PFSK-1 (cell line): ENCODE measurements around the gene DCAF11.

ENCODE experiments used
- FOXP2 ChIP-seq: optimal IDR thresholded peaks from 2 replicates; pipeline ENCODE3; 2011; ENCODE audit warnings: borderline replicate concordance, control low read depth, inconsistent platforms; ENCODE audit not compliant: insufficient read depth; ENCODE audit errors: extremely low read length, extremely low read depth
- POLR2AphosphoS5 ChIP-seq: IDR thresholded peaks from 2 replicates; pipeline ENCODE4 v1.6.1; 2012; ENCODE audit warnings: low read depth, mild to moderate bottlenecking, control low read depth, low read length, moderate library complexity
- SIN3A ChIP-seq: IDR thresholded peaks from 2 replicates; pipeline ENCODE4 v1.6.1; 2012; ENCODE audit warnings: mild to moderate bottlenecking, low read length, moderate library complexity, borderline replicate concordance; ENCODE audit not compliant: insufficient read depth
- TAF1 ChIP-seq: IDR thresholded peaks from 2 replicates; pipeline ENCODE4 v1.6.1; 2012; ENCODE audit warnings: low read length, control low read depth, borderline replicate concordance; ENCODE audit not compliant: insufficient read depth
- TF ChIP-seq, protein P1 (sequence below), 2 experiments: IDR thresholded peaks; 2 replicates each; pipeline versions ENCODE4 v1.6.1 to v1.8.0; 2011 to 2012; ENCODE audit warnings: low read depth in 2 of 2, low read length in 2 of 2, control low read depth in 1 of 2, inconsistent platforms in 1 of 2, mild to moderate bottlenecking in 1 of 2, moderate library complexity in 1 of 2; ENCODE audit not compliant: insufficient read depth in 1 of 2

The DCAF11 gene

GRCh38 chr14:24089890-24090289, 24.7 kb upstream of the DCAF11 start:
- TF ChIP-seq, protein P1, sequence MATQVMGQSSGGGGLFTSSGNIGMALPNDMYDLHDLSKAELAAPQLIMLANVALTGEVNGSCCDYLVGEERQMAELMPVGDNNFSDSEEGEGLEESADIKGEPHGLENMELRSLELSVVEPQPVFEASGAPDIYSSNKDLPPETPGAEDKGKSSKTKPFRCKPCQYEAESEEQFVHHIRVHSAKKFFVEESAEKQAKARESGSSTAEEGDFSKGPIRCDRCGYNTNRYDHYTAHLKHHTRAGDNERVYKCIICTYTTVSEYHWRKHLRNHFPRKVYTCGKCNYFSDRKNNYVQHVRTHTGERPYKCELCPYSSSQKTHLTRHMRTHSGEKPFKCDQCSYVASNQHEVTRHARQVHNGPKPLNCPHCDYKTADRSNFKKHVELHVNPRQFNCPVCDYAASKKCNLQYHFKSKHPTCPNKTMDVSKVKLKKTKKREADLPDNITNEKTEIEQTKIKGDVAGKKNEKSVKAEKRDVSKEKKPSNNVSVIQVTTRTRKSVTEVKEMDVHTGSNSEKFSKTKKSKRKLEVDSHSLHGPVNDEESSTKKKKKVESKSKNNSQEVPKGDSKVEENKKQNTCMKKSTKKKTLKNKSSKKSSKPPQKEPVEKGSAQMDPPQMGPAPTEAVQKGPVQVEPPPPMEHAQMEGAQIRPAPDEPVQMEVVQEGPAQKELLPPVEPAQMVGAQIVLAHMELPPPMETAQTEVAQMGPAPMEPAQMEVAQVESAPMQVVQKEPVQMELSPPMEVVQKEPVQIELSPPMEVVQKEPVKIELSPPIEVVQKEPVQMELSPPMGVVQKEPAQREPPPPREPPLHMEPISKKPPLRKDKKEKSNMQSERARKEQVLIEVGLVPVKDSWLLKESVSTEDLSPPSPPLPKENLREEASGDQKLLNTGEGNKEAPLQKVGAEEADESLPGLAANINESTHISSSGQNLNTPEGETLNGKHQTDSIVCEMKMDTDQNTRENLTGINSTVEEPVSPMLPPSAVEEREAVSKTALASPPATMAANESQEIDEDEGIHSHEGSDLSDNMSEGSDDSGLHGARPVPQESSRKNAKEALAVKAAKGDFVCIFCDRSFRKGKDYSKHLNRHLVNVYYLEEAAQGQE (IDR thresholded peaks at IDR 0.05; ENCODE audit: insufficient read depth in 1 of 2, low read depth in 2 of 2, low read length in 2 of 2) = no peak
- TF ChIP-seq FOXP2 (no peak), POLR2AphosphoS5 (no peak), TAF1 (no peak), SIN3A (no peak)

DNA sequence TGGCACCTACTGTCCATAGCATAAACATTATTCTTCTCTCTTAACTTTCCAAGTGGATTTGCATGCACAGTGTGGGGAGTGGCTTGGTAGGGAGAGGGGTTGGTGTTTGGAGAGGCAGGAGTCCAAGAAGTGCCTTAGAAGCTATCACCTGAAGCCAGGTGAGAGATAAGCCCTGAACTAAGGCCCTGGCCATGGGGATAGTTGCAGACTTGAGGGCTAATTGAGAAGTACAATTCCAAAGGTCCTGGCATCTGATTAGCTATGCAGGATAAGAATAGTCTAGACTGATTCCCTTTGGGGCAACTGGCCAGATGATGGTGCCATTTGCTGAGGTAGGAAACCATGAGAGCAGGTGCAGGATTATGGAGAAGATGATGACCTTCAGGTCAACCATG, 22.5 kb upstream of the DCAF11 start:
- TF ChIP-seq SIN3A (no peak), FOXP2 (no peak), POLR2AphosphoS5 (no peak), TAF1 (no peak)
- TF ChIP-seq, protein P1 (IDR thresholded peaks at IDR 0.05; ENCODE audit: insufficient read depth in 1 of 2, low read depth in 2 of 2, low read length in 2 of 2) = no peak

- no peak for TF ChIP-seq SIN3A
- TF ChIP-seq, protein P1 (IDR thresholded peaks at IDR 0.05; ENCODE audit: insufficient read depth in 1 of 2, low read depth in 2 of 2, low read length in 2 of 2) = no peak
- no peak for TF ChIP-seq TAF1
- TF ChIP-seq FOXP2 = no peak
- TF ChIP-seq POLR2AphosphoS5 = no peak
Measured at GRCh38 chr14:24092505-24093206, 21.9 kb upstream of the DCAF11 start.

- TF ChIP-seq, protein P1 (IDR thresholded peaks at IDR 0.05; ENCODE audit: insufficient read depth in 1 of 2, low read depth in 2 of 2, low read length in 2 of 2) = no peak
- TF ChIP-seq FOXP2 = no peak
- no peak for TF ChIP-seq SIN3A
- TF ChIP-seq POLR2AphosphoS5 = no peak
- no peak for TF ChIP-seq TAF1
Measured at GRCh38 chr14:24093207-24093900, 21.2 kb upstream of the DCAF11 start.
